Astrocyte (in vitro differentiated cells and primary cell): Measurements from ENCODE around the gene C1orf210. TPM values are rescaled to one million over a fixed set of nuclear protein-coding genes. Genes with fewer than 3 reads are reported as not detected.

Experiments
- DNase-seq: peaks from one replicate; pipeline ENCODE4 v3.0.0-alpha.2; 2010; ENCODE audit warnings: low read depth
- FAIRE-seq: peaks from 2 replicates; lab custom pipeline; 2011; peaks lifted over from hg19 to GRCh38; lab: Jason Lieb, UNC
- H2AFZ ChIP-seq: 2 replicates; pipeline ENCODE4 v1.6.0; 2012; ENCODE audit warnings: low read depth, low read length, inconsistent platforms
- H3K27ac ChIP-seq: 2 replicates; pipeline ENCODE4 v1.5.1; 2011; ENCODE audit warnings: low read depth, low read length, inconsistent platforms
- H3K27me3 ChIP-seq: 2 replicates; pipeline ENCODE4 v1.6.0; 2011; ENCODE audit warnings: low read length, inconsistent platforms; ENCODE audit not compliant: insufficient read depth
- H3K36me3 ChIP-seq: 2 replicates; pipeline ENCODE4 v1.5.1; 2011; ENCODE audit warnings: low read length, inconsistent platforms; ENCODE audit not compliant: insufficient read depth
- H3K4me1 ChIP-seq: 2 replicates; pipeline ENCODE4 v1.5.1; 2011; ENCODE audit warnings: low read length, inconsistent platforms; ENCODE audit not compliant: insufficient read depth
- H3K4me2 ChIP-seq: 2 replicates; pipeline ENCODE4 v1.6.0; 2012; ENCODE audit warnings: low read length, inconsistent platforms
- H3K4me3 ChIP-seq: 2 replicates; pipeline ENCODE4 v1.5.1; 2011; ENCODE audit warnings: low read depth, mild to moderate bottlenecking, low read length, inconsistent platforms; ENCODE audit not compliant: insufficient read depth
- H3K79me2 ChIP-seq: 2 replicates; pipeline ENCODE4 v1.6.0; 2012; ENCODE audit warnings: mild to moderate bottlenecking, low read length, inconsistent platforms; ENCODE audit not compliant: insufficient read depth
- H3K9ac ChIP-seq: 2 replicates; pipeline ENCODE4 v1.6.0; 2012; ENCODE audit warnings: mild to moderate bottlenecking, low read length, inconsistent platforms
- H3K9me3 ChIP-seq: 2 replicates; pipeline ENCODE4 v1.5.1; 2012; ENCODE audit warnings: low read depth, mild to moderate bottlenecking, low read length, inconsistent platforms; ENCODE audit not compliant: insufficient read depth
- H4K20me1 ChIP-seq: 2 replicates; pipeline ENCODE4 v1.6.0; 2012; ENCODE audit warnings: low read length, inconsistent platforms; ENCODE audit not compliant: insufficient read depth
- H3K27ac Mint-ChIP-seq: one replicate; pipeline ENCODE4 v1.8.0; 2021; ENCODE audit warnings: mild to moderate bottlenecking, mixed read lengths; ENCODE audit not compliant: unreplicated experiment
- H3K27me3 Mint-ChIP-seq: one replicate; pipeline ENCODE4 v1.8.0; 2021; ENCODE audit warnings: low read depth, mixed read lengths; ENCODE audit not compliant: unreplicated experiment
- H3K36me3 Mint-ChIP-seq: one replicate; pipeline ENCODE4 v1.8.0; 2021; ENCODE audit warnings: low read depth, mixed read lengths; ENCODE audit not compliant: unreplicated experiment
- H3K4me1 Mint-ChIP-seq: one replicate; pipeline ENCODE4 v1.8.0; 2021; ENCODE audit warnings: low read depth, mixed read lengths; ENCODE audit not compliant: unreplicated experiment
- H3K4me3 Mint-ChIP-seq: one replicate; pipeline ENCODE4 v1.8.0; 2021; ENCODE audit warnings: mild to moderate bottlenecking, moderate library complexity, mixed read lengths; ENCODE audit not compliant: unreplicated experiment
- H3K9me3 Mint-ChIP-seq: one replicate; pipeline ENCODE4 v1.8.0; 2021; ENCODE audit warnings: mild to moderate bottlenecking, mixed read lengths; ENCODE audit not compliant: unreplicated experiment
- CTCF ChIP-seq: IDR thresholded peaks from 2 replicates; pipeline ENCODE4 v1.5.1; 2011; ENCODE audit warnings: low read depth, mild to moderate bottlenecking, inconsistent platforms, low read length, moderate library complexity; ENCODE audit not compliant: insufficient read depth
- EZH2 ChIP-seq: IDR thresholded peaks from 2 replicates; pipeline ENCODE4 v1.6.1; 2012; ENCODE audit warnings: mild to moderate bottlenecking, low read length, inconsistent platforms; ENCODE audit not compliant: insufficient read depth
- total RNA-seq: library from RNA; stranded (reverse); gene quantifications from 2 replicates; pipeline ENCODE4 v1.2.1, GENCODE V29; 2021

The C1orf210 gene
- total RNA-seq, 1 donor from 2014 or later = 0.84 TPM

- Mint-ChIP-seq H3K36me3 (no peaks in the 10 kb centered on the region), H3K4me3 (no peak overlapping the region), H3K4me1 (no peaks in the 10 kb centered on the region), H3K27ac (no peak overlapping the region), H3K9me3 (peaks cover 26% of the 10 kb centered on the region), H3K27me3 (peaks cover 7% of the 10 kb centered on the region)
- Histone ChIP-seq H4K20me1 (no peaks in the 10 kb centered on the region), H2AFZ (no peak overlapping the region), H3K9me3 (no peaks in the 10 kb centered on the region), H3K4me1 (no peaks in the 10 kb centered on the region), H3K27me3 (peaks cover 3% of the 10 kb centered on the region), H3K9ac (no peak overlapping the region), H3K36me3 (no peaks in the 10 kb centered on the region), H3K79me2 (no peaks in the 10 kb centered on the region), H3K4me3 (no peak overlapping the region), H3K27ac (no peak overlapping the region), H3K4me2 (no peak overlapping the region)
- no peak for FAIRE-seq
- TF ChIP-seq EZH2 = no peak
- TF ChIP-seq CTCF = no peak
- no peak for DNase-seq
These were observed 38.0 kb downstream of the C1orf210 start for GRCh38 chr1:43247256-43247921.

GRCh38 chr1:43246466-43247213, 38.7 kb downstream of the C1orf210 start:
- no peak overlapping the region for H3K4me3 Mint-ChIP-seq
- Histone ChIP-seq H3K36me3 (no peaks in the 10 kb centered on the region), H4K20me1 (no peaks in the 10 kb centered on the region), H3K9me3 (no peaks in the 10 kb centered on the region), H3K4me1 (no peaks in the 10 kb centered on the region), H3K4me2 (no peak overlapping the region), H3K27ac (no peak overlapping the region), H3K4me3 (no peak overlapping the region), H3K9ac (no peak overlapping the region), H3K27me3 (no peaks in the 10 kb centered on the region), H2AFZ (no peak overlapping the region), H3K79me2 (no peaks in the 10 kb centered on the region)
- DNase-seq (no peak), FAIRE-seq (no peak)
- no peaks in the 10 kb centered on the region for H3K36me3 Mint-ChIP-seq
- H3K27ac Mint-ChIP-seq = no peak overlapping the region
- peaks cover 26% of the 10 kb centered on the region for H3K9me3 Mint-ChIP-seq
- no peak for TF ChIP-seq EZH2
- no peak for TF ChIP-seq CTCF
- H3K4me1 Mint-ChIP-seq = peaks cover under 1% of the 10 kb centered on the region
- H3K27me3 Mint-ChIP-seq = peaks cover 7% of the 10 kb centered on the region

- DNase-seq = no peak
- no peak overlapping the region for H3K27ac Mint-ChIP-seq
- peaks cover under 1% of the 10 kb centered on the region for H3K27me3 Mint-ChIP-seq
- no peak overlapping the region for H2AFZ ChIP-seq
- H3K27ac ChIP-seq = no peak overlapping the region
- H3K9me3 ChIP-seq = no peaks in the 10 kb centered on the region
- H3K36me3 Mint-ChIP-seq = no peaks in the 10 kb centered on the region
- no peaks in the 10 kb centered on the region for H3K36me3 ChIP-seq
- H3K4me3 ChIP-seq = no peak overlapping the region
- TF ChIP-seq EZH2 = no peak
- TF ChIP-seq CTCF = no peak
- H3K27me3 ChIP-seq = no peaks in the 10 kb centered on the region
- no peak overlapping the region for H3K9ac ChIP-seq
- no peak overlapping the region for H3K4me2 ChIP-seq
- no peak overlapping the region for H3K4me3 Mint-ChIP-seq
- H3K4me1 ChIP-seq = no peaks in the 10 kb centered on the region
- no peaks in the 10 kb centered on the region for H4K20me1 ChIP-seq
- peaks cover 17% of the 10 kb centered on the region for H3K9me3 Mint-ChIP-seq
- no peaks in the 10 kb centered on the region for H3K79me2 ChIP-seq
- no peak for FAIRE-seq
- peaks cover 3% of the 10 kb centered on the region for H3K4me1 Mint-ChIP-seq
These were observed 42.1 kb downstream of the C1orf210 start for GRCh38 chr1:43243299-43243698.
